GM19239 (cell line): Measurements from ENCODE around the gene NOL9.

Experiments
- DNase-seq: peaks from one replicate; pipeline ENCODE4 v3.0.0; 2011; ENCODE audit warnings: low spot score; ENCODE audit not compliant: insufficient read length
- FAIRE-seq: peaks from 2 replicates; lab custom pipeline; 2011; peaks lifted over from hg19 to GRCh38; lab: Jason Lieb, UNC

Gene NOL9

GRCh38 chr1:6507037-6507428 lies 47.3 kb downstream of the NOL9 start:
- no peak for DNase-seq
- no peak for FAIRE-seq

GRCh38 chr1:6506210-6507036 lies 47.9 kb downstream of the NOL9 start:
- no peak for FAIRE-seq

GRCh38 chr1:6505367-6506209 lies 48.7 kb downstream of the NOL9 start:
- DNase-seq (no peak), FAIRE-seq (no peak)

More at GRCh38 chr1:6506210-6507036, 47.9 kb downstream of the NOL9 start:
- DNase-seq: no peak

GRCh38 chr1:6504887-6505286 lies 49.4 kb downstream of the NOL9 start:
- DNase-seq (no peak), FAIRE-seq (no peak)

- FAIRE-seq: no peak
- no peak for DNase-seq
Observed at GRCh38 chr1:6503884-6504602, 50.3 kb downstream of the NOL9 start.

- FAIRE-seq (no peak), DNase-seq (no peak)
Observed at GRCh38 chr1:6502000-6502891, 52.1 kb downstream of the NOL9 start.

GRCh38 chr1:6501279-6501813 lies 53.0 kb downstream of the NOL9 start:
- no peak for DNase-seq
- no peak for FAIRE-seq

GRCh38 chr1:6500544-6501278 lies 53.6 kb downstream of the NOL9 start:
- FAIRE-seq (no peak), DNase-seq (no peak)

GRCh38 chr1:6499296-6499695 lies 55.0 kb downstream of the NOL9 start:
- no peak for DNase-seq
- no peak for FAIRE-seq

GRCh38 chr1:6498576-6499111 lies 55.7 kb downstream of the NOL9 start:
- FAIRE-seq: no peak

GRCh38 chr1:6497867-6498575 lies 56.3 kb downstream of the NOL9 start:
- no peak for FAIRE-seq

More at GRCh38 chr1:6498576-6499111, 55.7 kb downstream of the NOL9 start:
- no peak for DNase-seq

GRCh38 chr1:6497215-6497866 lies 57.0 kb downstream of the NOL9 start:
- DNase-seq (no peak), FAIRE-seq (no peak)

More at GRCh38 chr1:6497867-6498575, 56.3 kb downstream of the NOL9 start:
- DNase-seq: no peak

GRCh38 chr1:6496890-6497214 lies 57.5 kb downstream of the NOL9 start:
- FAIRE-seq (no peak), DNase-seq (no peak)

- no peak for FAIRE-seq
- DNase-seq: no peak
Observed at GRCh38 chr1:6496365-6496721, 58.0 kb downstream of the NOL9 start.

- DNase-seq (no peak), FAIRE-seq (no peak)
Observed at GRCh38 chr1:6495540-6496364, 58.6 kb downstream of the NOL9 start.

- FAIRE-seq: no peak
- no peak for DNase-seq
Observed at GRCh38 chr1:6495041-6495441, 59.3 kb downstream of the NOL9 start.

- no peak for DNase-seq
- no peak for FAIRE-seq
Observed at GRCh38 chr1:6494627-6495026, 59.7 kb downstream of the NOL9 start.
